ENCODE measurements around the gene EIF1AY.
"Not testable (repeated sequence)": the region's sequence is repeated elsewhere in the genome, so short reads cannot be mapped to it uniquely, and the experiment has no call there.

EIF1AY gene

DNA sequence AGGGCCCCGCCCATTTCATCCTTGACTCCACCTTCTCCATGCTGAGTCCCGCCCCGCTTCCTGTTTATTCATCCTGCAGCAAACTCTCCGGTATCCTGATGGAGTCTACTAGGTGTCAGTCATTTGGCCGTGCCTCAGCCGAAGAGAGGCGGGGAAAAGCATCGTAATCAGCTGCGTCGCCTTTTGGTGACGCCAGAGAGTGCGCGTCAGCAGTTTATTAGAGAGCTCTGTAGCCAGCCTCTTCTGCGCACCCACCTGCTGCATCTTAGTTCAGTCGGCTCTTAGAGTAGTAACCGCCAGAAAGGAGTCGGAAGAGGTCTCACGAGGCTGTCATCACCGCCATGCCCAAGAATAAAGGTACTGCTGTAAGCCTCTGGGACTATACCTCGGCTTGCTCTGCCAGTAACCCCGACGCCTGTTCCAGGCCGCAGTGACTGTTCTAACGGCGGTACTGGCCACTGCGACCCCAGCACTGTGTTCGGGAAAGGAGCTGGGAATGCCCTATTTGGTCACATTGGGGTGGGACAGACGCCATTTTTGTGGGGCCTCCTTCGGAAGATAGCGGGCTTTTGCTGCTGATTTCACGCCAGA lies at the start of gene EIF1AY:
Gene EIF1AY (plus strand): TSS at position 246 of the 591 bp plus-strand sequence. CDS start 96 bp downstream, at position 342.
- DNase-seq, result no peak

- no peak for DNase-seq
These were observed 47.1 kb upstream of the EIF1AY start for GRCh38 chrY:20528435-20528834.

DNA sequence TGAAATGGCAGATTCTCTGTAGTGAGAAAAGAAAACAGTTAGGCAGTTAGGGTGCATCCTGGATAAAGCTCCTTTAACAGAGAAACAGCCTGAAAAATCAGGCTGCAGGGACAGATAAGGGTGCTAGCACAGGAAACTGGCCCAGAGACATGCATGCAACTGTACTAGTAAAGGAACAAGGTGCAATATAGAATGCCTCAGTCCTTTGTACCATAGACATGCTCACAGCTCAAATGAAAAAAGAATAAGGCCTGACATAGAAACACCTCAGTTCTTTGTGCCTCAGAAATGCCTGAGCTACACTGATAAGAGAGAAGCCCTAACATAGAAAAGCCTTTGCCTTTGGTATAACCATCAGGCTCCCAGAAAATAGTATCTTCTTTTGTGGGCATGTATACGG lies 37.4 kb upstream of the EIF1AY start:
- DNase-seq, result no peak

DNA sequence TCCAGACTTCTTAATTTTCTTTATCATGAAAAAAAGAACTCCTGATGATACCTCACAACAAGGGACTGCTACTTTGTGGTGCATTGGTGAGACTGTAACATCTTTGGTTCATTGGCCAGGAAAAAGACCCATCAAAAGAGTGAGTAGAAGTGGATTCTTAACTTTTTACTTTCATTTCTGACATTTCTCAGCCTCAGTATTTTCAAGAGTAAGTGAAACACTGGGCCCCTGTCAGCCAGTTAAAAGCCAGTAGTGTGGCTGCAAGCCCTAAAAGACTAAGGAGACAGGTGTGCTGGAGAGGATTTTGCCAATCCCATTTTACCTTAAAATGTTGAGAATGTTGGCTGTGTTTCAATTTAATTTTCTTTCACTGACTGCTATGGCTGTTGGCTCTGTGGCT lies 36.6 kb upstream of the EIF1AY start:
- no peak for DNase-seq

- DNase-seq, result no peak
These were observed 31.1 kb upstream of the EIF1AY start for GRCh38 chrY:20544451-20544960.

- no peak for DNase-seq
These were observed 29.5 kb upstream of the EIF1AY start for GRCh38 chrY:20546071-20546470.

DNA sequence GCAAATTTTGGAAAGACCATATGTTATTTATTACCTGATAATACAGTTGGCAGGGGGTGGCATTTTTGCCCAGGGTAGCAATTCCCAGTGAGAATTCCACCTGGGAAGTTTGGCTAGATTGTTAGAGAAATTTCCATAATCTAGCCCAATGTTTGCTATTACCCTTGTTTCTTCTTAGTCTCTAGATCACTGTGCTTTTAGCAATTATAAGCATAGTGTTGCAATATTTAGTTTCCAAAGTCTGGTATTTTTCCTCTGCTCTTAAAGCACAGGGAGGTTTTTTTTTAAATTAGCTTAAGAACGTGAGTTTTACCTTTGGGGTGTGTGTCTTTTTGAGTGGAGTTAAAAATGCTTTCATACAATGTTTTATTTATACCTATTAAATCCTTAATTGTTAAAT lies 26.3 kb upstream of the EIF1AY start:
- DNase-seq, result no peak

GRCh38 chrY:20551840-20552239 lies 23.7 kb upstream of the EIF1AY start:
- no peak for DNase-seq

GRCh38 chrY:20552764-20553323 lies 22.7 kb upstream of the EIF1AY start:
- not testable (repeated sequence) for DNase-seq

GRCh38 chrY:20555820-20556219 lies 19.8 kb upstream of the EIF1AY start:
- DNase-seq, result no peak

DNA sequence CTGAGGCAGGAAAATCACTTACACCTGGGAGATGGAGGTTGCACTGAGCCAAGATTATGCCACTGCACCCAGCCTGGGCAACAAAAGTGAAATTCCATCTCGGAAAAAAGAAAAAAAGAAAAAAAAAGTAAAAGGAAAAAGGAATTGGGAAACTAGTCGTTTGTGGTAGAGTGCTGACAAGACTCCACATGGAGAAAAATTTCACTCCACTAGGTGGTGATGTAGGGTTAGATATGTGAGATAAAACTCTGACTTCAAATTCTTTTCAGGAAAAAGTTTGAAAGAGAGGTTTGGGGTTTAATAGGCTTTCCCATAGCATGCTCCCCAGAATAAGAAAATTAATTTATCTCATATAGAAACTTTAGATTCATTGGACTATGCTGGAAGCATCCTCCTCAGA lies 16.9 kb upstream of the EIF1AY start:
- no peak for DNase-seq

- DNase-seq, result no peak
These were observed 15.6 kb upstream of the EIF1AY start for GRCh38 chrY:20559873-20560512.

DNA sequence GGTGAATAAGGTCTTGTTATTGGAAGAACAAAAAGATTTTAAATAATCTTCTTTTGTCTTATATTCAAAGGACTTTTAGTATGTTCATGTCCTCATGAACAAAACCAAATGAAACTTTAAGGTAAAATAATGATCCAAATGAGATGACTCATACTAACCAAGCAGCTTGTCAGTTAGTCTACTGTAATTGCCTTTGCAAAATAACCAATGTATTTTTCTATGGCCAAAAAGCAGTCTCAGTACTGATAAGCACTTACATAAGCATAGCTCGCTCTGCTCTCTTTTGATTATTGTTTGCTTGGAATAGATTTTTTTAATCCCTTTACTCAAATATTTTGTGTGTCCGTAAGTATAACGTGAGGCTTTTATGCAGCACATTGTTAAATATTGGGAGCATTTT lies 4.3 kb upstream of the EIF1AY start:
- DNase-seq, result no peak

GRCh38 chrY:20576506-20576905 lies 930 bp downstream of the EIF1AY start:
- DNase-seq, result no peak

- no peak for DNase-seq
These were observed 2.6 kb downstream of the EIF1AY start for GRCh38 chrY:20578206-20578605.

DNA sequence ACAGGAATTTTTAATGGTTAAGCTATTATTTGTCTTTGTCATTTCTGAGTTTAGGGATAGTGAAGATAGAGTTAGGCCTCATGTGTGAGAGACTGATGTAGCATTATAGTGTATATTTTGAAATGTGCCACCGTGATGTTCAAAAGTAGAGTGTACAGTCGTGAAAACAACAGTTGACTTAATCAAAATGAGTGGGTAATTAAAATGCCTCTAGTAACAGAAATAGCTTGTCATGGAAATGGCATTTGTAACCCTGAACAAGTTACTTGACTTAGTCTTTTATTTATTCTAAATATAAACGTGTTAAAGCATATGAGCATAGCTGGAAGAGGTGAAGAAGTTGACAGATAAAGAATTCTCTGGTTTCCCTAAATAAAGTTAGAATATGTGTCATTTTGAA lies 6.1 kb downstream of the EIF1AY start:
- no peak for DNase-seq

DNA sequence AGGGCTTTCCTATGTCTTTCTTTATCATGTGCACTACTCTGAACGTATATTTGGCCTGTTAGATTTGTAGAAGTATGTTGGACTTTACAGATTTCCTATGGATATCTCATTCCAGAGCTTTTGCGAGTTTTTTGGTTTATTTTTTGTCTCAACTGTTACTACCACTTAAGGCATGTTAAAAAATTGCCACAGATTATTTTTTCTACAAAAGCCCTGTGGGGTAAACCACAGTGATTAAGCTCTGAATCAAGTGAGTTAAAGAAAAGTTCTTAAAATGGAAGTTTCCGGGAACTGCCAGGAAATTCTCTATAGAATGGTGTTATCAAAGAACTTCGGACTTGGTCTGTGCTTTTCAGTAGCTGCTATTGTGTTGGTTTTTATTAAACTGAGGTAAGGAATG lies 10.6 kb downstream of the EIF1AY start:
- no peak for DNase-seq

All from DMS 273 treated with DMSO at 0.1 percent for 48 hours (cell line).